Measurements from ENCODE around the gene BRMS1L. TPM values are rescaled to one million over a fixed set of nuclear protein-coding genes. Genes with fewer than 3 reads are reported as not detected.

Gene BRMS1L
- total and polyA plus RNA-seq, 2 of the 4 experiments (the other 2 are of a cell fraction), result 1.8 to 6.2 TPM

GRCh38 chr14:35865611-35866324 is 39.6 kb downstream of the BRMS1L start:
- Histone ChIP-seq H3K9me3 (ENCODE audit: control insufficient read depth, insufficient read depth, low read length) (no peaks in the 10 kb centered on the region), H3K4ac (ENCODE audit: low read depth, low read length) (no peak overlapping the region), H2AK9ac (replicated peaks; ENCODE audit: low read depth, low read length, poor library complexity) (no peak overlapping the region), H2BK15ac (ENCODE audit: low read depth, low read length) (no peak overlapping the region), H4K8ac (ENCODE audit: low read depth in 2 of 2, low read length in 2 of 2) (no peak overlapping the region), H2BK120ac (ENCODE audit: low read depth, low read length) (no peak overlapping the region), H3K23ac (ENCODE audit: low read depth, low read length) (no peak overlapping the region), H3K36me3 (ENCODE audit: control insufficient read depth, insufficient read depth, low read length) (peaks cover 6% of the 10 kb centered on the region), H3K4me1 (ENCODE audit: control insufficient read depth, insufficient read depth, low read length) (no peaks in the 10 kb centered on the region), H3K9me1 (ENCODE audit: insufficient read depth, low read length) (no peaks in the 10 kb centered on the region), H2AK5ac (ENCODE audit: low read depth, low read length) (no peak overlapping the region), H3K4me2 (ENCODE audit: low read depth, low read length) (no peak overlapping the region), H3K4me3 (ENCODE audit: insufficient read depth, low read depth, low read length) (no peak overlapping the region), H3K14ac (replicated peaks; ENCODE audit: low read depth, low read length) (no peak overlapping the region), H3K27me3 (ENCODE audit: control insufficient read depth, insufficient read depth, low read length) (no peaks in the 10 kb centered on the region), H3K56ac (ENCODE audit: extremely low read depth, insufficient read depth, low read length) (no peak overlapping the region), H3K79me1 (ENCODE audit: low read depth in 1 of 2, low read length in 2 of 2) (no peaks in the 10 kb centered on the region), H3K18ac (ENCODE audit: low read depth, low read length) (no peak overlapping the region), H3K27ac (ENCODE audit: insufficient read depth, low read length) (no peak overlapping the region), H4K5ac (ENCODE audit: low read depth, low read length) (no peak overlapping the region), H2BK20ac (ENCODE audit: low read depth, low read length) (no peak overlapping the region), H2BK5ac (ENCODE audit: low read depth, low read length, poor library complexity, severe bottlenecking) (no peak overlapping the region), H2AFZ (replicated peaks; ENCODE audit: low read length, poor library complexity) (no peak overlapping the region), H3K9ac (ENCODE audit: low read depth, low read length) (no peak overlapping the region), H4K20me1 (ENCODE audit: insufficient read depth, low read length) (no peaks in the 10 kb centered on the region), H4K91ac (ENCODE audit: insufficient read depth, low read depth, low read length) (no peak overlapping the region)
- BruUV-seq (replicated peaks), result no TSS peak
- dilution Hi-C loops (cut with HindIII; ENCODE audit: low sequenced_read_pairs, unreplicated experiment) (no loop called here), intact Hi-C loops (cut with micrococcal nuclease) (no loop called here), in situ Hi-C loops (cut with MboI; ENCODE audit: low sequenced_read_pairs) (no loop called here)
- ChIA-PET POLR2A (ENCODE audit: unreplicated experiment) (no interaction called here), CTCF (no interaction called here)
- WGBS, 2 experiments (ENCODE audit: extremely low coverage in 2 of 2, insufficient read length in 1 of 2), result no CpG with 5 or more reads among the region's 6 CpGs
- TF ChIP-seq ELK1 (IDR thresholded peaks at IDR 0.05; ENCODE audit: borderline replicate concordance, low read depth, low read length) (no peak), MAZ (IDR thresholded peaks at IDR 0.05; ENCODE audit: borderline replicate concordance, low read depth, low read length) (no peak), RAD21 (IDR thresholded peaks at IDR 0.05; ENCODE audit: low read length) (no peak), SMC3 (IDR thresholded peaks at IDR 0.05; ENCODE audit: low read depth, low read length) (no peak), MXI1 (IDR thresholded peaks at IDR 0.05; ENCODE audit: borderline replicate concordance, low read depth, low read length) (no peak)
- ATAC-seq (ENCODE audit: low read depth) (no peak), DNase-seq (no peak)

All from IMR-90 (cell line).